Natural killer cell (primary cell): ENCODE data around the gene PLAC8. TPM values are rescaled to one million over a fixed set of nuclear protein-coding genes. Genes with fewer than 3 reads are reported as not detected.
A peak's percentile ranks its signal among the peaks of the same experiment; 100 is the strongest.
"Not testable (repeated sequence)": the region's sequence is repeated elsewhere in the genome, so short reads cannot be mapped to it uniquely, and the experiment has no call there.

ENCODE experiments used
- ATAC-seq, 3 donors: fragments of 150-1000 bp in 2 of 3; fragments of 200-7000 bp in 1 of 3; cut with Tn5 transposase; 1 replicate in 1 of 3; 2 replicates in 2 of 3; pipeline ENCODE4 v1.10.0; 2021; ENCODE audit warnings: mild to moderate bottlenecking in 2 of 3, moderate library complexity in 2 of 3
- DNase-seq, 2 donors: peaks; one replicate each; pipeline versions ENCODE4 v3.0.0 to v3.0.0-alpha.2; 2013 to 2021; ENCODE audit warnings: mixed read lengths in 1 of 2
- H3K27ac ChIP-seq: one replicate; pipeline ENCODE4 v1.5.1; 2013; ENCODE audit warnings: mild to moderate bottlenecking, low read length
- H3K27me3 ChIP-seq: one replicate; pipeline ENCODE4 v1.6.1; 2013; ENCODE audit warnings: low read length; ENCODE audit not compliant: control insufficient read depth, insufficient read depth
- H3K36me3 ChIP-seq: one replicate; pipeline ENCODE4 v1.6.1; 2013; ENCODE audit warnings: low read length; ENCODE audit not compliant: control insufficient read depth, insufficient read depth
- H3K4me1 ChIP-seq: one replicate; pipeline ENCODE4 v1.6.1; 2013; ENCODE audit warnings: low read length; ENCODE audit not compliant: control insufficient read depth, insufficient read depth
- H3K4me3 ChIP-seq: one replicate; pipeline ENCODE4 v1.5.1; 2013; ENCODE audit warnings: low read length
- H3K9me3 ChIP-seq: one replicate; pipeline ENCODE4 v1.6.1; 2013; ENCODE audit warnings: low read length; ENCODE audit not compliant: control insufficient read depth, insufficient read depth
- H3K27ac Mint-ChIP-seq, 2 donors: one replicate each; pipeline ENCODE4 v1.8.0; 2022; ENCODE audit warnings: mild to moderate bottlenecking in 2 of 2, mixed read lengths in 2 of 2, moderate library complexity in 1 of 2
- H3K27me3 Mint-ChIP-seq, 2 donors: one replicate each; pipeline ENCODE4 v1.8.0; 2022; ENCODE audit warnings: low read depth in 2 of 2, mixed read lengths in 2 of 2
- H3K36me3 Mint-ChIP-seq: one replicate; pipeline ENCODE4 v1.8.0; 2022; ENCODE audit warnings: mixed read lengths
- H3K4me1 Mint-ChIP-seq, 2 donors: one replicate each; pipeline ENCODE4 v1.8.0; 2022; ENCODE audit warnings: mixed read lengths in 2 of 2
- H3K4me3 Mint-ChIP-seq: one replicate; pipeline ENCODE4 v1.8.0; 2022; ENCODE audit warnings: mild to moderate bottlenecking, moderate library complexity, mixed read lengths
- H3K9me3 Mint-ChIP-seq, 2 donors: one replicate each; pipeline ENCODE4 v1.8.0; 2022; ENCODE audit warnings: mixed read lengths in 2 of 2
- CTCF ChIP-seq: fragments of 200-600 bp; IDR thresholded peaks from one replicate; pipeline ENCODE4 v1.8.0; 2022; ENCODE audit warnings: antibody characterized with exemption
- WGBS: methylation state at CpG from one replicate; pipeline ENCODE4 v1.1.7; 2013; ENCODE audit warnings: missing lambda C conversion rate; ENCODE audit not compliant: insufficient coverage; 5-methylcytosine and 5-hydroxymethylcytosine counted together
- intact Hi-C: fragments of 100-400 bp; cut with micrococcal nuclease; formaldehyde crosslinking; loops from one replicate; pipeline ENCODE4 v1.14.2; 2022
- total RNA-seq, 4 donors: library from RNA; stranded (reverse); fragments of 120-200 nt in 1 of 4; gene quantifications; one replicate each; pipeline versions ENCODE4 v1.2.3 to v1.2.4, GENCODE V29; 2013 to 2022

The PLAC8 gene
- total RNA-seq, 3 donors from 2014 or later (not counting 1 experiment from before 2014, with no cell fraction given) = 684 to 889 (median 821) TPM

DNA sequence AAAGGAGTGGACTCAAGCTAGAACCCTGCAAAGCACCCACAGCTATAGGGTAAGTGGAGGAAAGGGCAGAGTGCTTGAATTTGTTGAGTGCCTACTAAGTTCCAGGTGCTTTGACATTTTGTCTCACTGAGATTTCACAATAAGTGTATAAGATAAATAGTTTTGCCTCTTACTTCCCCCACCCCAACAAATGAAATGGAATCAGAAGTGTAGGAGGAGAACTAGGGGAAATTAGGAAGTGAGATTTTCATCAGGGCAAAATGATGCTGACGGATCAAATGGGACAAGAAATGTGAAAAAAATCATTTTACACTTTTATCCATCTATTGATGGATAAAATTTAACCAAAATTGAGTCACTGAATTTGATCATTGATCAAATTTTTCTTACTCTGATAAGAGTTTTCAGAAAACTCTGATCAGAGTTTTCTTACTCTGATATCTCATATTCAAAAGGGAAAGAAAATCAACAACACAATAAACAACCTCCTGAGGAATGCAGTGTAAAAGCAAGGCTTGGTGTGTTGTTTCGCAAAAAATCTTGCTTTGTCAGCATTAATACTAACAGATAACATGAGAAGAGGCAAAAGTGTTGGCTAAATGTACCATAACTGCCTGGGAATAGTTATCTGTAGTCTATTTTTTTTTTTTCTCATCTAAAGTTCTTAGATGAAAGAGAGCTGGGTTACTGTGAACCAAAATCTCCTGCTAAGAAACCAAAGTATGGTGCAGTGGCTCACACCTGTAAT, 24.9 kb downstream of the PLAC8 start:
- peak overlapping the region; percentile 86 to 98 for H3K27ac Mint-ChIP-seq
- peaks cover 91% of the 10 kb centered on the region for H3K36me3 ChIP-seq
- ATAC-seq = no peak

GRCh38 chr4:83084956-83085355, 29.6 kb downstream of the PLAC8 start:
- Mint-ChIP-seq H3K36me3 (peaks cover 17% of the 10 kb centered on the region), H3K27ac (peak overlapping the region; percentile 86 to 98), H3K4me1 (peaks cover 72% of the 10 kb centered on the region in 2 donors), H3K4me3 (peak overlapping the region; percentile 40)
- not testable (repeated sequence) for H3K27me3 ChIP-seq, ATAC-seq, DNase-seq, H3K9me3 Mint-ChIP-seq, H3K4me3 ChIP-seq, H3K9me3 ChIP-seq, H3K27me3 Mint-ChIP-seq
- intact Hi-C loops = loop anchor here (1.0 to 10.0 kb wide), 2 partner anchors 25 to 50 kb away; no protein-coding TSS in a partner anchor
- WGBS = 93% methylated on average over 10 of the region's 12 CpGs
- Histone ChIP-seq H3K4me1 (peaks cover 44% of the 10 kb centered on the region), H3K27ac (peak overlapping the region; percentile 41), H3K36me3 (peaks cover 47% of the 10 kb centered on the region)

More for the DNA sequence above, 24.9 kb downstream of the PLAC8 start:
- Mint-ChIP-seq H3K4me1 (peaks cover 68 to 70% of the 10 kb centered on the region in 2 donors), H3K36me3 (peaks cover 51% of the 10 kb centered on the region), H3K4me3 (no peak overlapping the region), H3K9me3 (no peaks in the 10 kb centered on the region), H3K27me3 (no peaks in the 10 kb centered on the region)
- Histone ChIP-seq H3K4me3 (no peak overlapping the region), H3K4me1 (peaks cover 22% of the 10 kb centered on the region), H3K27ac (peak overlapping the region; percentile 28), H3K9me3 (no peaks in the 10 kb centered on the region), H3K27me3 (no peaks in the 10 kb centered on the region)
- intact Hi-C loops = loop anchor here (10.0 kb wide), 1 partner anchor 45 kb away; no protein-coding TSS in a partner anchor
- DNase-seq = no peak
- WGBS = 80% methylated on average over 1 of the region's 2 CpGs
- TF ChIP-seq CTCF = no peak

- 27% methylated on average over 8 of the region's 11 CpGs for WGBS
- no peak for TF ChIP-seq CTCF
- no peaks in the 10 kb centered on the region for H3K27me3 ChIP-seq
- H3K9me3 ChIP-seq = no peaks in the 10 kb centered on the region
- no peaks in the 10 kb centered on the region for H3K27me3 Mint-ChIP-seq
- peaks cover 10% of the 10 kb centered on the region for H3K36me3 Mint-ChIP-seq
- H3K4me3 ChIP-seq = no peak overlapping the region
- H3K27ac ChIP-seq = peak overlapping the region; percentile 80
- peak overlapping the region; percentile 91 to 93 for H3K27ac Mint-ChIP-seq
- H3K4me3 Mint-ChIP-seq = peak overlapping the region; percentile 64
- peaks cover 44% of the 10 kb centered on the region for H3K4me1 ChIP-seq
- peak; percentile 36 to 89 for DNase-seq
- intact Hi-C loops = loop anchor here (1.0 to 10.0 kb wide), 2 partner anchors 26 to 51 kb away; no protein-coding TSS in a partner anchor
- peaks cover 66 to 69% of the 10 kb centered on the region in 2 donors for H3K4me1 Mint-ChIP-seq
- H3K9me3 Mint-ChIP-seq = no peaks in the 10 kb centered on the region
- peak; percentile 85 to 89 (median 89) for ATAC-seq
- peaks cover 37% of the 10 kb centered on the region for H3K36me3 ChIP-seq
Measured at GRCh38 chr4:83083925-83084475, 30.5 kb downstream of the PLAC8 start.

GRCh38 chr4:83082777-83083176, 31.8 kb downstream of the PLAC8 start:
- H3K9me3 ChIP-seq = no peaks in the 10 kb centered on the region
- peaks cover 25% of the 10 kb centered on the region for H3K36me3 ChIP-seq
- ATAC-seq (peak; percentile 45 to 57 (median 52)), DNase-seq (peak; percentile 23 to 45)
- H3K27me3 ChIP-seq = no peaks in the 10 kb centered on the region
- H3K27ac ChIP-seq = peak overlapping the region; percentile 80
- H3K27ac Mint-ChIP-seq = peak overlapping the region; percentile 91 to 93
- no peaks in the 10 kb centered on the region for H3K9me3 Mint-ChIP-seq
- peak overlapping the region; percentile 47 for H3K4me3 Mint-ChIP-seq
- H3K36me3 Mint-ChIP-seq = peaks cover 1% of the 10 kb centered on the region
- peaks cover 60 to 67% of the 10 kb centered on the region in 2 donors for H3K4me1 Mint-ChIP-seq
- no peak for TF ChIP-seq CTCF
- no peaks in the 10 kb centered on the region for H3K27me3 Mint-ChIP-seq
- no peak overlapping the region for H3K4me3 ChIP-seq
- 28% methylated on average over 4 of the region's 4 CpGs for WGBS
- intact Hi-C loops = loop anchor here (10.0 kb wide), 1 partner anchor 52 kb away; no protein-coding TSS in a partner anchor
- H3K4me1 ChIP-seq = peaks cover 44% of the 10 kb centered on the region
